ENCODE data around the gene PGBD5. TPM values are rescaled to one million over a fixed set of nuclear protein-coding genes. Genes with fewer than 3 reads are reported as not detected.

The PGBD5 gene
- total and polyA plus RNA-seq, 8 donors = 2.8 to 17.2 (median 10.4) TPM

- DNase-seq (no peak), ATAC-seq (no peak), FAIRE-seq (no peak)
- Histone ChIP-seq H3K27me3 (no peaks in the 10 kb centered on the region), H3K27ac (peak overlapping the region in 1 of 4 donors; percentile 79), H3K4me3 (no peak overlapping the region), H3K36me3 (no peaks in the 10 kb centered on the region), H3K4me1 (peaks cover 4 to 14% (median 10%) of the 10 kb centered on the region in 3 donors), H3K9me3 (no peaks in the 10 kb centered on the region)
- intact Hi-C loops (cut with DNase I) = no loop called here
- no peak for TF ChIP-seq CTCF (IDR thresholded peaks at IDR 0.05)
- 54 to 66% methylated on average over 1 of the region's 1 CpG for WGBS, 2 donors
Observed at GRCh38 chr1:230379928-230380327, 46.2 kb downstream of the PGBD5 start.

GRCh38 chr1:230379462-230379861 is 46.7 kb downstream of the PGBD5 start:
- Histone ChIP-seq H3K9me3 (no peaks in the 10 kb centered on the region), H3K4me1 (peaks cover 4 to 14% (median 10%) of the 10 kb centered on the region in 3 donors), H3K36me3 (no peaks in the 10 kb centered on the region), H3K27ac (no peak overlapping the region), H3K27me3 (no peaks in the 10 kb centered on the region), H3K4me3 (no peak overlapping the region)
- 93 to 96% methylated on average over 3 of the region's 3 CpGs for WGBS, 2 donors
- no peak for DNase-seq
- FAIRE-seq = no peak
- intact Hi-C loops (cut with DNase I) = no loop called here
- no peak for TF ChIP-seq CTCF (IDR thresholded peaks at IDR 0.05)
- no peak for ATAC-seq

- ATAC-seq = no peak
- Histone ChIP-seq H3K9me3 (no peaks in the 10 kb centered on the region), H3K36me3 (no peaks in the 10 kb centered on the region), H3K27me3 (no peaks in the 10 kb centered on the region), H3K4me1 (peaks cover 4 to 14% (median 10%) of the 10 kb centered on the region in 3 donors), H3K4me3 (no peak overlapping the region), H3K27ac (no peak overlapping the region)
- intact Hi-C loops (cut with DNase I) = no loop called here
- 71 to 74% methylated on average over 2 of the region's 2 CpGs for WGBS, 2 donors
- no peak for FAIRE-seq
- TF ChIP-seq CTCF (IDR thresholded peaks at IDR 0.05) = no peak
- DNase-seq = no peak
Observed at GRCh38 chr1:230377851-230378250, 48.3 kb downstream of the PGBD5 start.

GRCh38 chr1:230377324-230377723 is 48.8 kb downstream of the PGBD5 start:
- no peak for FAIRE-seq
- H3K4me3 ChIP-seq = no peak overlapping the region
- WGBS, 2 donors = 88 to 92% methylated on average over 8 of the region's 8 CpGs
- H3K27ac ChIP-seq = no peak overlapping the region
- H3K9me3 ChIP-seq = no peaks in the 10 kb centered on the region
- intact Hi-C loops (cut with DNase I) = no loop called here
- no peak for TF ChIP-seq CTCF (IDR thresholded peaks at IDR 0.05)
- H3K27me3 ChIP-seq = no peaks in the 10 kb centered on the region
- no peak for ATAC-seq
- peaks cover 4 to 14% (median 10%) of the 10 kb centered on the region in 3 donors for H3K4me1 ChIP-seq
- H3K36me3 ChIP-seq = no peaks in the 10 kb centered on the region
- no peak for DNase-seq

- FAIRE-seq = no peak
- intact Hi-C loops (cut with DNase I) = no loop called here
- 72 to 81% methylated on average over 4 of the region's 4 CpGs for WGBS, 2 donors
Observed at GRCh38 chr1:230376296-230376695, 49.8 kb downstream of the PGBD5 start.

More at GRCh38 chr1:230376296-230376695, 49.8 kb downstream of the PGBD5 start:
- H3K27ac ChIP-seq = no peak overlapping the region
- no peak for TF ChIP-seq CTCF (IDR thresholded peaks at IDR 0.05)
- H3K9me3 ChIP-seq = no peaks in the 10 kb centered on the region
- no peaks in the 10 kb centered on the region for H3K27me3 ChIP-seq
- peaks cover 2 to 10% (median 7%) of the 10 kb centered on the region in 3 donors for H3K4me1 ChIP-seq
- DNase-seq = no peak
- no peaks in the 10 kb centered on the region for H3K36me3 ChIP-seq
- H3K4me3 ChIP-seq = no peak overlapping the region
- ATAC-seq = no peak

Data from pancreas (tissue), 10 donors.